Stimulated activated CD8-positive, alpha-beta memory T cell treated with anti-CD3 and anti-CD28 coated beads, Interleukin-4, amount 100 ng/mL, for 24 hours (primary cell): Measurements from ENCODE around the gene SOCS3.

Experiments used
- DNase-seq: peaks from one replicate; pipeline ENCODE4 v3.0.0-alpha.2; 2020; ENCODE audit warnings: low read depth

The SOCS3 gene

GRCh38 chr17:78390241-78391050 is 30.6 kb upstream of the SOCS3 start:
- no peak for DNase-seq

GRCh38 chr17:78387977-78388941 is 28.4 kb upstream of the SOCS3 start:
- no peak for DNase-seq

- DNase-seq, result no peak
Observed at GRCh38 chr17:78384479-78385175, 24.8 kb upstream of the SOCS3 start.

DNA sequence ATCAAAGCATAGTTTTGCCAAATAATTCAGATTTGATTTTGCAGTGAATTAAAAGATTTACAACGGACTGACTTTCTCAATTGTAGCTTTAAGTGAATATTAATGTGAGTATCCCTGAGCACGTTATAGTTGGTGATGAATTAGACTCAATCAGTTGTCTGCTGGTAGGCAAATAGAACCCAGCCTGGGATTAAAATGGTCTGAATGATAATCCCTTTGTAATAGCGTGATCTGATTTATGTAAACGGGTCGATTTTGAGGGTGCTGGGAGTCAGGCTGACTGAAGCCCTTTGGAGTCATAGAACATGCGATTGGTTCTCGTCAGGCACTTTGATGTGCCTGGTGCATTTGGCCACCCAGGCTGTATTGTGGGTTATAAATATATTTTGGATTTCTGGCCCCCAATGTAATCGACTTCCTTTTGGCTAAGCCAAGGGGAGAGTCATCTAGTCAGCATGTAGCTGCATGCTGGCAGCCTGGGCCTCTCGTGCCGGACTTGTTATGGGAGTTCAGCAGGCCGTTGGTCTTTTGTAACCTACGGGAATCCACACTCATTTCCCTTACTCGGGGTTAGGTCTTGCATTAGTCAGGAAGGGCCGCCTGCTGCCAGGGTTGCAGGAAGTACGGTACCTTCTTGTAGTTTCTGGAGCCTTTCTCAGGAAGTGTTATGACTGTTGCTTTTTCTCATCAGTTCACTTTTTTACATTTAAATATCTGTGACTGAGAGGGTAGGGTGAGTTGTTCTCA is 24.0 kb upstream of the SOCS3 start:
- peak; percentile 39 for DNase-seq

- DNase-seq, result no peak
Observed at GRCh38 chr17:78381601-78382232, 21.8 kb upstream of the SOCS3 start.

DNA sequence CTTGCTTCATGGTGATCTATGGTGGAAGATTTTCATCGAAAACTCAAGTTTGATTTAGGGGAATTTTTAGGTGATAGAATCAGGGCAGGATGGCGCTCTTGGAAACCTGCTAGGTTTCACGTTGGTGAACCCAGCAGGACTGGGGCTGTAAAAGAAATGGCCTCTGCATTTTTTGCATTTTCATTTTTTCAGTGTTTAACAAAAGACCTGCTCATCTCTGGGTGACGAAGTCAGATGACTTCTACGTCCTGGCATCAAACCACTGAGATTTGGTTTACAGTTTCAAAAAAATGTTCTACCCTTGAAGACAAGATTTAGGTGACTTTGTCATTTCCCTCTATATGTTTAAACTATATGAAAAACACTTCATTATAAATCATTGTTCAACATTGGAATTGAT is 20.5 kb upstream of the SOCS3 start:
- DNase-seq, result no peak

DNA sequence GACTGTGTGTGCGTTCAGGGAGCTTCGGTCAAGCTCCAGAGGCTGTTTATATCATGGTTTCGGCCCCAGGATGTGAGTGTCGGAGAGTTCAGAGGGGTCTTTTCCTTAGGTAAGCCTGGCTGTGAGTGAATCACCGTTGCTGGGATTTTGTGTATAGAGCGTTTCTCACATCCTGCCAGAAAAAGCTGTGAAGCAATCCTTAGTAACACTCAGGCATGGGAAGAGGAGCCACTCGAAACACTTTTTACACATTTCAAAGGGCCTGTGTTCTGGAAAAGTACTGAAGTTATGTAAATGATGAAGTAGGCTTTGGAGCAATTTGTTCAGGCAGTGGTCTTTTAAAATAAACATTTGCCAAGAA is 19.2 kb upstream of the SOCS3 start:
- DNase-seq, result no peak

GRCh38 chr17:78378225-78379130 is 18.6 kb upstream of the SOCS3 start, which contains the start of gene PGS1:
Gene PGS1, plus strand, starts transcription at chr17:78378649. Its CDS starts 17 bp downstream, at chr17:78378666.
- DNase-seq, result peak; percentile 78

DNA sequence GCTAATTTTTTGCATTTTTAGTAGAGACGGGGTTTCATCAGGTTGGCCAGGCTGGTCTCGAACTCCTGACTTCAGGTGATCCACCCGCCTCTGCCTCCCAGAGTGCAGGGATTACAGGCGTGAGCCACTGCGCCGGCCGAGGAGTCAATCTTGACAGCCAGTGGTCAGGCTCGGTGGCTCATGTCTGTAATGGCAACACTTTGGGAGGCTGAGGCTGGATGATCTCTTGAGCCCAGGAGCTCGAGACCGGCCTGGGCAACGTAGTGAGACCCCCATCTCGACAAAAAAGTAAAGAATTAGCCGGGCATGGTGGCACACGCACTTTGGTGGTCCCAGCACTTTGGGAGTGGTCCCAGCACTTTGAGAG is 18.0 kb upstream of the SOCS3 start:
- no peak for DNase-seq

DNA sequence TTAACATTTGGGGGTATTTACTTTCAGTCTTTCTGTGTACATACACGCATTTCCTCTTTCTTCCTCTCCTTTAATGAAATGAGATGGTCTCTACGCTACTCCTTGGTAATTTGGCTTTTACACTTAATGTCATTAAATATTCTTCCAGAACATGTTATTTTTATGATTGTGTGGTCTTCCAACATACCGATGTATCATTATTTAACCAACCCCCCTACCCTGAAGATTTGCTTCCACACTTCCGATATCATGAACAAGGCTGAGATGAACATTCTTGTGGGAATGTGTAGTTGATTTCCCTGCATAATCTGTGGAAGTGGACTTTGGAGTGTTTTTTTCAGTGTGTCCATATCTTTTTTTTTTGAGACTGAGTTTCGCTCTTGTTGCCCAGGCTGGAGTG is 16.3 kb upstream of the SOCS3 start:
- no peak for DNase-seq

- DNase-seq, result no peak
Observed at GRCh38 chr17:78375401-78376151, 15.7 kb upstream of the SOCS3 start.

GRCh38 chr17:78374631-78375274 is 14.9 kb upstream of the SOCS3 start:
- no peak for DNase-seq

DNA sequence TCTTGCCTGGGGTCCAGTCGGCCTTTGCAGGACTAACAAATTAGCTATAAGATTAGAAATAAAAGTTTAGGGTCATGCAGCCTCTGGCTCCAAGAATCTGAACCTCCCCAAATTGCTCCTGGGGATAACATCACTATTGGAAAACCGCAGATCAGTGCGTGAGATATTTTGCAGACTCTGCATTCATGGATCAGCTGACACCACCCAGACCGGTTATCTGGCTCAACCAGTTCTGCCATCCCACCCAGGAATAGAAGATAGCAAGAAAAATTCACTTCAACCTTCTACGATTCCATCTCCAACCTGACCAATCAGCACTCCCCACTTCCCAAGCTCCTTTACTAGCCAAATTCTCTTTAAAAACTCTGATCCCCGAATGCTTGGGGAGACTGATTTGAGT is 14.3 kb upstream of the SOCS3 start:
- DNase-seq, result no peak

DNA sequence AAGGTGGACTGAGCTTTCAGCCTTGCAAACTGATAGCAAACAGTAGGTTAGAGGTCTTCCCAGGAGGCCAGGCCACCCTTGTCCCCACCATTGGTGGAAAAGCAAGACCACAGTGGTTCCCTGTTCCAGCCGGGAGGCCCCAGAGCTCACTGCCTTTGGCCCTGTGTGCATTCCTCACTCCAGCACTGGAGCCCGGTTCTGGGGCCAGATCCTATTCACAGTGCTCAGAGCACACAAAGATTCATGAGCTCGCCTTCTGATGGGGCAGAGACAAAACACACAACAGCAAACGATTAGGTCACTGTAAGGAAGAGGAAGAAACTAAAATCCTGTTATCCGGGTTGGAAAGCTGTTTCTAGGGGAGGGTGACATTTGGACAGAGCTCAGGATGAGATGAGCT is 13.0 kb upstream of the SOCS3 start:
- no peak for DNase-seq

- DNase-seq, result no peak
Observed at GRCh38 chr17:78371056-78371455, 11.2 kb upstream of the SOCS3 start.

GRCh38 chr17:78369791-78370381 is 10.0 kb upstream of the SOCS3 start:
- DNase-seq, result no peak

- DNase-seq, result no peak
Observed at GRCh38 chr17:78368854-78369495, 9.1 kb upstream of the SOCS3 start.

- DNase-seq, result no peak
Observed at GRCh38 chr17:78368348-78368747, 8.5 kb upstream of the SOCS3 start.
